ENCODE results near the gene PSME3IP1. TPM values are rescaled to one million over a fixed set of nuclear protein-coding genes. Genes with fewer than 3 reads are reported as not detected.

The PSME3IP1 gene, protein sequence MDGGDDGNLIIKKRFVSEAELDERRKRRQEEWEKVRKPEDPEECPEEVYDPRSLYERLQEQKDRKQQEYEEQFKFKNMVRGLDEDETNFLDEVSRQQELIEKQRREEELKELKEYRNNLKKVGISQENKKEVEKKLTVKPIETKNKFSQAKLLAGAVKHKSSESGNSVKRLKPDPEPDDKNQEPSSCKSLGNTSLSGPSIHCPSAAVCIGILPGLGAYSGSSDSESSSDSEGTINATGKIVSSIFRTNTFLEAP
- 53.8 and 56.5 TPM in 2 replicates for total RNA-seq

DNA sequence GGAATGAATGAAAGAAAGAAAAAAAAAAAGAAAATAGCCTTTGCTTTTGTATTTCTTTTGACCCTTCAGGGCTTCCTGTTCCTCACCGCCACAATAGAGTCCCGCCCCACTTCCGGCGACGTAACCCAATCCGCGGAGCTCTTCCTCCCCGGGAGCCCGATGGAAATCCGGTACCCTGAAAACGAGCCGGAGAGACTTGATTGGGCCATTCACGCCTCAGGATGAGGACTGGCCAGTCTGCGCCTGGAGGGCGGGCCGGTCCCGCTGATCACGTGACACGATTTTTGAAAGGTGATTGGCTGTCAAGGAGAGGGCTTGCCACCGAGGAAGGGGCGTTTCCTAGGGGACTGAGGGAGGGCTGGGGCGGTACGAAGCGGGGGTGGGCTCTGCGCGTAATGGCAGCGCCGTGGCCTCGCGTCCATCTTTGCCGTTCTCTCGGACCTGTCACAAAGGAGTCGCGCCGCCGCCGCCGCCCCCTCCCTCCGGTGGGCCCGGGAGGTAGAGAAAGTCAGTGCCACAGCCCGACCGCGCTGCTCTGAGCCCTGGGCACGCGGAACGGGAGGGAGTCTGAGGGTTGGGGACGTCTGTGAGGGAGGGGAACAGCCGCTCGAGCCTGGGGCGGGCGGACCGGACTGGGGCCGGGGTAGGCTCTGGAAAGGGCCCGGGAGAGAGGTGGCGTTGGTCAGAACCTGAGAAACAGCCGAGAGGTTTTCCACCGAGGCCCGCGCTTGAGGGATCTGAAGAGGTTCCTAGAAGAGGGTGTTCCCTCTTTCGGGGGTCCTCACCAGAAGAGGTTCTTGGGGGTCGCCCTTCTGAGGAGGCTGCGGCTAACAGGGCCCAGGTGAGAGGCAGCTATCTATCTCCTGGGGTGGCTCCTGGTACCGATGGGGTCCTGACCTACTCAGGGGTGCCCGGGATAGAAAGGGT is at the start of gene PSME3IP1, which contains the start of gene RSPRY1:
Gene PSME3IP1, minus strand, starts transcription at position 95 of the 927 bp plus-strand sequence. CDS start 12,185 bp downstream, outside the sequence.
Gene RSPRY1, plus strand, starts transcription at position 385 of the 927 bp plus-strand sequence. CDS start 18,330 bp downstream, outside the sequence.

Other genes starting within 250 kb of the PSME3IP1 start
- 0.16 TPM in 1 of 2 replicates, not detected in the other for gene CETP, start 224.1 kb downstream of the PSME3IP1 start, total RNA-seq
- 60.2 and 61.2 TPM in 2 replicates for gene NLRC5, start 196.5 kb downstream of the PSME3IP1 start, total RNA-seq
- 25.4 and 29.0 TPM in 2 replicates for gene CPNE2, start 93.5 kb downstream of the PSME3IP1 start, total RNA-seq
- gene RSPRY1, start 290 bp upstream of the PSME3IP1 start, total RNA-seq: 49.5 and 61.7 TPM in 2 replicates
- gene ARL2BP, start 59.2 kb upstream of the PSME3IP1 start, total RNA-seq: 119 and 126 TPM in 2 replicates
- gene PLLP, start 98.6 kb upstream of the PSME3IP1 start, total RNA-seq: under 0.01 TPM in 2 replicates
- gene CCL22, start 172.7 kb upstream of the PSME3IP1 start, total RNA-seq: not detected in 2 replicates
- gene CX3CL1, start 186.5 kb upstream of the PSME3IP1 start, total RNA-seq: 0.32 TPM in 1 of 2 replicates, not detected in the other
- gene CCL17, start 218.7 kb upstream of the PSME3IP1 start, total RNA-seq: not detected in 2 replicates

Measured in hair follicle dermal papilla cell (primary cell).